ENCODE measurements around the gene IL17RD.
"Not testable (repeated sequence)": the region's sequence is repeated elsewhere in the genome, so short reads cannot be mapped to it uniquely, and the experiment has no call there.

IL17RD gene

GRCh38 chr3:57093489-57093888 is 71.7 kb downstream of the IL17RD start:
- no peak overlapping the region for H2AFZ ChIP-seq (ENCODE audit: low read length, unreplicated experiment)
- no peak overlapping the region for H3K27ac ChIP-seq (ENCODE audit: low read depth, low read length)
- H3K36me3 ChIP-seq (ENCODE audit: insufficient read depth, low read length): no peaks in the 10 kb centered on the region
- H3K4me3 ChIP-seq (ENCODE audit: low read depth, low read length): no peak overlapping the region
- peaks cover 7% of the 10 kb centered on the region for H3K4me1 ChIP-seq (ENCODE audit: control insufficient read depth, insufficient read depth, low read length, unreplicated experiment)
- no peaks in the 10 kb centered on the region for H3K79me2 ChIP-seq (ENCODE audit: control insufficient read depth, insufficient read depth, low read length, unreplicated experiment)
- no peaks in the 10 kb centered on the region for H3K27me3 ChIP-seq (ENCODE audit: insufficient read depth, low read length)

GRCh38 chr3:57091521-57092273 is 73.5 kb downstream of the IL17RD start:
- H3K79me2 ChIP-seq (ENCODE audit: control insufficient read depth, insufficient read depth, low read length, unreplicated experiment): no peaks in the 10 kb centered on the region
- H3K27ac ChIP-seq (ENCODE audit: low read depth, low read length): no peak overlapping the region
- no peaks in the 10 kb centered on the region for H3K36me3 ChIP-seq (ENCODE audit: insufficient read depth, low read length)
- no peak overlapping the region for H2AFZ ChIP-seq (ENCODE audit: low read length, unreplicated experiment)
- peaks cover 7% of the 10 kb centered on the region for H3K4me1 ChIP-seq (ENCODE audit: control insufficient read depth, insufficient read depth, low read length, unreplicated experiment)
- H3K4me3 ChIP-seq (ENCODE audit: low read depth, low read length): no peak overlapping the region
- no peaks in the 10 kb centered on the region for H3K27me3 ChIP-seq (ENCODE audit: insufficient read depth, low read length)

- Histone ChIP-seq H3K4me3 (ENCODE audit: low read depth, low read length) (no peak overlapping the region), H2AFZ (ENCODE audit: low read length, unreplicated experiment) (no peak overlapping the region), H3K79me2 (ENCODE audit: control insufficient read depth, insufficient read depth, low read length, unreplicated experiment) (no peaks in the 10 kb centered on the region), H3K27me3 (ENCODE audit: insufficient read depth, low read length) (no peaks in the 10 kb centered on the region), H3K27ac (ENCODE audit: low read depth, low read length) (no peak overlapping the region), H3K36me3 (ENCODE audit: insufficient read depth, low read length) (no peaks in the 10 kb centered on the region), H3K4me1 (ENCODE audit: control insufficient read depth, insufficient read depth, low read length, unreplicated experiment) (peaks cover 2% of the 10 kb centered on the region)
These were observed 76.1 kb downstream of the IL17RD start for GRCh38 chr3:57089043-57089442.

- no peak overlapping the region for H2AFZ ChIP-seq (ENCODE audit: low read length, unreplicated experiment)
- H3K79me2 ChIP-seq (ENCODE audit: control insufficient read depth, insufficient read depth, low read length, unreplicated experiment): no peaks in the 10 kb centered on the region
- no peaks in the 10 kb centered on the region for H3K4me1 ChIP-seq (ENCODE audit: control insufficient read depth, insufficient read depth, low read length, unreplicated experiment)
- no peak overlapping the region for H3K27ac ChIP-seq (ENCODE audit: low read depth, low read length)
- no peaks in the 10 kb centered on the region for H3K27me3 ChIP-seq (ENCODE audit: insufficient read depth, low read length)
- H3K4me3 ChIP-seq (ENCODE audit: low read depth, low read length): no peak overlapping the region
- no peaks in the 10 kb centered on the region for H3K36me3 ChIP-seq (ENCODE audit: insufficient read depth, low read length)
These were observed 76.7 kb downstream of the IL17RD start for GRCh38 chr3:57088503-57088902.

- Histone ChIP-seq H3K4me1 (ENCODE audit: control insufficient read depth, insufficient read depth, low read length, unreplicated experiment) (no peaks in the 10 kb centered on the region), H3K4me3 (ENCODE audit: low read depth, low read length) (no peak overlapping the region), H2AFZ (ENCODE audit: low read length, unreplicated experiment) (no peak overlapping the region), H3K27me3 (ENCODE audit: insufficient read depth, low read length) (no peaks in the 10 kb centered on the region), H3K27ac (ENCODE audit: low read depth, low read length) (no peak overlapping the region), H3K79me2 (ENCODE audit: control insufficient read depth, insufficient read depth, low read length, unreplicated experiment) (no peaks in the 10 kb centered on the region), H3K36me3 (ENCODE audit: insufficient read depth, low read length) (no peaks in the 10 kb centered on the region)
These were observed 77.6 kb downstream of the IL17RD start for GRCh38 chr3:57087361-57088092.

- Histone ChIP-seq H2AFZ (ENCODE audit: low read length, unreplicated experiment) (no peak overlapping the region), H3K36me3 (ENCODE audit: insufficient read depth, low read length) (no peaks in the 10 kb centered on the region), H3K27me3 (ENCODE audit: insufficient read depth, low read length) (no peaks in the 10 kb centered on the region), H3K79me2 (ENCODE audit: control insufficient read depth, insufficient read depth, low read length, unreplicated experiment) (no peaks in the 10 kb centered on the region), H3K27ac (ENCODE audit: low read depth, low read length) (no peak overlapping the region), H3K4me1 (ENCODE audit: control insufficient read depth, insufficient read depth, low read length, unreplicated experiment) (no peaks in the 10 kb centered on the region), H3K4me3 (ENCODE audit: low read depth, low read length) (no peak overlapping the region)
These were observed 79.0 kb downstream of the IL17RD start for GRCh38 chr3:57086201-57086600.

- Histone ChIP-seq H3K4me3 (ENCODE audit: low read depth, low read length) (no peak overlapping the region), H3K36me3 (ENCODE audit: insufficient read depth, low read length) (no peaks in the 10 kb centered on the region), H3K4me1 (ENCODE audit: control insufficient read depth, insufficient read depth, low read length, unreplicated experiment) (no peaks in the 10 kb centered on the region), H3K27ac (ENCODE audit: low read depth, low read length) (no peak overlapping the region), H2AFZ (ENCODE audit: low read length, unreplicated experiment) (no peak overlapping the region), H3K79me2 (ENCODE audit: control insufficient read depth, insufficient read depth, low read length, unreplicated experiment) (no peaks in the 10 kb centered on the region), H3K27me3 (ENCODE audit: insufficient read depth, low read length) (no peaks in the 10 kb centered on the region)
These were observed 79.9 kb downstream of the IL17RD start for GRCh38 chr3:57085211-57085610.

GRCh38 chr3:57083266-57083995 is 81.7 kb downstream of the IL17RD start:
- H3K79me2 ChIP-seq (ENCODE audit: control insufficient read depth, insufficient read depth, low read length, unreplicated experiment); H3K27ac ChIP-seq (ENCODE audit: low read depth, low read length); H3K27me3 ChIP-seq (ENCODE audit: insufficient read depth, low read length); H3K36me3 ChIP-seq (ENCODE audit: insufficient read depth, low read length); H3K4me3 ChIP-seq (ENCODE audit: low read depth, low read length); H2AFZ ChIP-seq (ENCODE audit: low read length, unreplicated experiment); H3K4me1 ChIP-seq (ENCODE audit: control insufficient read depth, insufficient read depth, low read length, unreplicated experiment): not testable (repeated sequence)

GRCh38 chr3:57082481-57082880 is 82.7 kb downstream of the IL17RD start:
- Histone ChIP-seq H3K27ac (ENCODE audit: low read depth, low read length) (no peak overlapping the region), H3K4me3 (ENCODE audit: low read depth, low read length) (no peak overlapping the region), H2AFZ (ENCODE audit: low read length, unreplicated experiment) (no peak overlapping the region), H3K4me1 (ENCODE audit: control insufficient read depth, insufficient read depth, low read length, unreplicated experiment) (no peaks in the 10 kb centered on the region), H3K36me3 (ENCODE audit: insufficient read depth, low read length) (no peaks in the 10 kb centered on the region), H3K27me3 (ENCODE audit: insufficient read depth, low read length) (peaks cover 10% of the 10 kb centered on the region), H3K79me2 (ENCODE audit: control insufficient read depth, insufficient read depth, low read length, unreplicated experiment) (no peaks in the 10 kb centered on the region)

GRCh38 chr3:57081173-57081572 is 84.0 kb downstream of the IL17RD start:
- H3K4me1 ChIP-seq (ENCODE audit: control insufficient read depth, insufficient read depth, low read length, unreplicated experiment): no peaks in the 10 kb centered on the region
- H3K27ac ChIP-seq (ENCODE audit: low read depth, low read length): no peak overlapping the region
- no peak overlapping the region for H3K4me3 ChIP-seq (ENCODE audit: low read depth, low read length)
- H2AFZ ChIP-seq (ENCODE audit: low read length, unreplicated experiment): no peak overlapping the region
- no peaks in the 10 kb centered on the region for H3K36me3 ChIP-seq (ENCODE audit: insufficient read depth, low read length)
- peaks cover 16% of the 10 kb centered on the region for H3K27me3 ChIP-seq (ENCODE audit: insufficient read depth, low read length)
- no peaks in the 10 kb centered on the region for H3K79me2 ChIP-seq (ENCODE audit: control insufficient read depth, insufficient read depth, low read length, unreplicated experiment)

Measured in ACC112 (cell line).